Measurements from ENCODE around the gene PAF1. TPM values are rescaled to one million over a fixed set of nuclear protein-coding genes. Genes with fewer than 3 reads are reported as not detected.

Gene PAF1
- total and polyA plus RNA-seq, 2 of the 13 experiments (the other 11 are each of a cell fraction or from before 2014, with no cell fraction given) = 30.2 to 31.1 TPM

GRCh38 chr19:39397360-39398296, 6.7 kb upstream of the PAF1 start (continued):
- TF ChIP-seq ZNF281 (CRISPR knock-in tag; IDR thresholded peaks at IDR 0.05; ENCODE audit: borderline replicate concordance) = peak; percentile 98
- peak; percentile 29; the same call in 1 of the 2 replicates for TF ChIP-seq MXD3 (CRISPR knock-in tag; IDR thresholded peaks at IDR 0.05)
- TF ChIP-seq HBP1 (CRISPR knock-in tag; IDR thresholded peaks at IDR 0.05; ENCODE audit: low read depth) = peak; percentile 45
- no peak for TF ChIP-seq TERF1 (CRISPR knock-in tag; IDR thresholded peaks at IDR 0.05)
- peak; percentile 49 for TF ChIP-seq MIXL1 (CRISPR knock-in tag; IDR thresholded peaks at IDR 0.05)
- peak; percentile 78; the same call in 1 of the 2 replicates for TF ChIP-seq KLF9 (CRISPR knock-in tag; IDR thresholded peaks at IDR 0.05; ENCODE audit: low read depth)
- TF ChIP-seq GMEB1 (CRISPR knock-in tag; IDR thresholded peaks at IDR 0.05; ENCODE audit: borderline replicate concordance) = peak; percentile 73; the same call in 1 of the 2 replicates
- TF ChIP-seq SETDB1 (CRISPR knock-in tag; IDR thresholded peaks at IDR 0.05; ENCODE audit: borderline replicate concordance) = no peak
- TF ChIP-seq ZSCAN9 (CRISPR knock-in tag; IDR thresholded peaks at IDR 0.05; ENCODE audit: borderline replicate concordance) = peak; percentile 74
- peak; percentile 83 for TF ChIP-seq FOSL2 (CRISPR knock-in tag; IDR thresholded peaks at IDR 0.05)
- TF ChIP-seq ZMYM4 (CRISPR knock-in tag; IDR thresholded peaks at IDR 0.05) = peak; percentile 74
- TF ChIP-seq RFX3 (CRISPR knock-in tag; IDR thresholded peaks at IDR 0.05) = no peak
- TF ChIP-seq STAT5B (CRISPR knock-in tag; IDR thresholded peaks at IDR 0.05) = no peak
- no peak for TF ChIP-seq CERS6 (CRISPR knock-in tag; IDR thresholded peaks at IDR 0.05)

All from HepG2 (cell line).